Measurements from ENCODE around the gene MAPKAPK2. TPM values are rescaled to one million over a fixed set of nuclear protein-coding genes. Genes with fewer than 3 reads are reported as not detected.

MAPKAPK2 gene
- polyA plus RNA-seq, 3 donors = 1.6 to 56.9 (median 2.2) TPM

GRCh38 chr1:206723805-206724472, 39.2 kb downstream of the MAPKAPK2 start:
- Mint-ChIP-seq H3K27ac (peak overlapping the region in 3 of 7 donors; percentile 9 to 76 (median 32)), H3K27me3 (ENCODE audit: low read depth in 3 of 3) (peaks cover 0 to 5% (median 3%) of the 10 kb centered on the region in 3 donors), H3K36me3 (peaks cover 10 to 13% of the 10 kb centered on the region in 2 donors), H3K4me1 (peaks cover 78% of the 10 kb centered on the region), H3K4me3 (no peak overlapping the region), H3K9me3 (no peaks in the 10 kb centered on the region)
- Histone ChIP-seq H4K20me1 (ENCODE audit: insufficient read depth, low read length) (peaks cover 100% of the 10 kb centered on the region), H3K4me2 (replicated peaks; ENCODE audit: extremely low read depth, low read length, poor library complexity, severe bottlenecking) (no peak overlapping the region), H3K79me2 (ENCODE audit: insufficient read depth, low read length) (peaks cover 100% of the 10 kb centered on the region), H3K9ac (ENCODE audit: insufficient read depth, low read length, poor library complexity, severe bottlenecking) (no peak overlapping the region), H3K9me3 (replicated peaks in 1 of 2; ENCODE audit: control insufficient read depth in 1 of 2, insufficient read depth in 1 of 2, low read length in 2 of 2) (no peaks in the 10 kb centered on the region), H2AFZ (ENCODE audit: insufficient read depth, low read depth, low read length, poor library complexity, severe bottlenecking) (no peak overlapping the region), H3K4me1 (ENCODE audit: control insufficient read depth in 1 of 2, insufficient read depth in 2 of 2, low read length in 2 of 2) (peaks cover 32 to 54% of the 10 kb centered on the region in 2 donors), H3K27ac (ENCODE audit: low read depth in 1 of 2, low read length in 2 of 2) (no peak overlapping the region), H3K27me3 (ENCODE audit: control insufficient read depth in 2 of 2, insufficient read depth in 2 of 2, low read length in 2 of 2) (no peaks in the 10 kb centered on the region), H3K36me3 (replicated peaks in 1 of 2; ENCODE audit: control insufficient read depth in 1 of 2, insufficient read depth in 2 of 2, low read length in 2 of 2) (peaks cover 4% of the 10 kb centered on the region in 2 donors), H3K4me3 (replicated peaks in 1 of 3; ENCODE audit: low read depth in 2 of 3, low read length in 3 of 3) (no peak overlapping the region)
- peak in 2 of 3 donors; percentile 25 to 72 for DNase-seq
- TF ChIP-seq, protein P1, sequence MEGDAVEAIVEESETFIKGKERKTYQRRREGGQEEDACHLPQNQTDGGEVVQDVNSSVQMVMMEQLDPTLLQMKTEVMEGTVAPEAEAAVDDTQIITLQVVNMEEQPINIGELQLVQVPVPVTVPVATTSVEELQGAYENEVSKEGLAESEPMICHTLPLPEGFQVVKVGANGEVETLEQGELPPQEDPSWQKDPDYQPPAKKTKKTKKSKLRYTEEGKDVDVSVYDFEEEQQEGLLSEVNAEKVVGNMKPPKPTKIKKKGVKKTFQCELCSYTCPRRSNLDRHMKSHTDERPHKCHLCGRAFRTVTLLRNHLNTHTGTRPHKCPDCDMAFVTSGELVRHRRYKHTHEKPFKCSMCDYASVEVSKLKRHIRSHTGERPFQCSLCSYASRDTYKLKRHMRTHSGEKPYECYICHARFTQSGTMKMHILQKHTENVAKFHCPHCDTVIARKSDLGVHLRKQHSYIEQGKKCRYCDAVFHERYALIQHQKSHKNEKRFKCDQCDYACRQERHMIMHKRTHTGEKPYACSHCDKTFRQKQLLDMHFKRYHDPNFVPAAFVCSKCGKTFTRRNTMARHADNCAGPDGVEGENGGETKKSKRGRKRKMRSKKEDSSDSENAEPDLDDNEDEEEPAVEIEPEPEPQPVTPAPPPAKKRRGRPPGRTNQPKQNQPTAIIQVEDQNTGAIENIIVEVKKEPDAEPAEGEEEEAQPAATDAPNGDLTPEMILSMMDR (IDR thresholded peaks at IDR 0.05) = no peak
- WGBS (ENCODE audit: insufficient coverage) = 44% methylated on average over 7 of the region's 12 CpGs
- intact Hi-C loops (cut with micrococcal nuclease) = no loop called here

DNA sequence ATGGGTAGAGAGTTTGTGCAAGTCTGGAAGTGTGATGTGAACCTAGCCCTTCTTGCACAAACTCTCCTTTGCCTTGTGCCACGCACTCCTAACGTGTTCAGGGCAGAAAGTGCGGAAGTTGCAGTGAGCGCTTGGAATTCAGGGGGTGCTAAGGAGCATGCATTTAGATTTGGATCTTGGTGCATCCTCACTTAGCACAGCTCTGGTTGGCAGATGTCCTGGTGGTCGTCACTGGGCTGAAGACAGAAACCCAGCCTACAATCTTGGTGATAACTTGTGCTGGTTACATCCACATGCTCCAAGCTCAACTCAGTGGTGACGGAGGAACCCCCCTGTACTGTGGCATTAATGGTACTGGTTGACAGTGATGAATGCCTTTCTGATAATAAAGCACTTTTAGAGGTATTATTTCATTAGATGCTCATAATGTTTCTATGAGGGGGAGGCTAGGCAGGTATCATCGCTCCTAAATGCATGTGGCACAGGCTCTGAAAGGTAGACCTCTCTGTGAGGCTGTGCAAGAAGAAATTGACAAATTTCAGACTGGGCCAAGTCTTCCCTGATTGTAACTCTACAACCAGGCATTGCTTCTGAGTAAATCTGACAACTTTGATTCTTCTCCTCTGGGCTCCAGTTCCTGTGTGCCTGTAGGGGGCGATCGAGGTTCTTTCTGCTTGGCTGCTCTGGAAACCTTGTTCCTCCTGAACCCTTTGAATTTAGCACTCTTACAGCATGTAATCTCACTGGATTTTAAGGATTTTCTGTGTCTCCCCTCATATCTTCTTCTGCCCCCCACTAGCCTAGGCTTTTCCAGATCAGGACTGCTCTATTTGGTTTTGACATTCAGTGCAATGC, 40.6 kb downstream of the MAPKAPK2 start:
- Histone ChIP-seq H2AFZ (ENCODE audit: insufficient read depth, low read depth, low read length, poor library complexity, severe bottlenecking) (no peak overlapping the region), H3K4me3 (replicated peaks in 1 of 3; ENCODE audit: low read depth in 2 of 3, low read length in 3 of 3) (no peak overlapping the region), H3K9ac (ENCODE audit: insufficient read depth, low read length, poor library complexity, severe bottlenecking) (no peak overlapping the region), H3K79me2 (ENCODE audit: insufficient read depth, low read length) (peaks cover 95% of the 10 kb centered on the region), H3K36me3 (replicated peaks in 1 of 2; ENCODE audit: control insufficient read depth in 1 of 2, insufficient read depth in 2 of 2, low read length in 2 of 2) (peaks cover 18% of the 10 kb centered on the region in 2 donors), H3K4me1 (ENCODE audit: control insufficient read depth in 1 of 2, insufficient read depth in 2 of 2, low read length in 2 of 2) (peaks cover 32 to 54% of the 10 kb centered on the region in 2 donors), H4K20me1 (ENCODE audit: insufficient read depth, low read length) (peaks cover 100% of the 10 kb centered on the region), H3K4me2 (replicated peaks; ENCODE audit: extremely low read depth, low read length, poor library complexity, severe bottlenecking) (no peak overlapping the region), H3K27ac (ENCODE audit: low read depth in 1 of 2, low read length in 2 of 2) (no peak overlapping the region), H3K9me3 (replicated peaks in 1 of 2; ENCODE audit: control insufficient read depth in 1 of 2, insufficient read depth in 1 of 2, low read length in 2 of 2) (no peaks in the 10 kb centered on the region), H3K27me3 (ENCODE audit: control insufficient read depth in 2 of 2, insufficient read depth in 2 of 2, low read length in 2 of 2) (no peaks in the 10 kb centered on the region)
- Mint-ChIP-seq H3K9me3 (no peaks in the 10 kb centered on the region), H3K4me3 (no peak overlapping the region), H3K4me1 (peaks cover 74% of the 10 kb centered on the region), H3K27ac (peak overlapping the region in 4 of 7 donors; percentile 12 to 67 (median 49)), H3K36me3 (peaks cover 22 to 24% of the 10 kb centered on the region in 2 donors), H3K27me3 (ENCODE audit: low read depth in 3 of 3) (peaks cover 0 to 5% (median 4%) of the 10 kb centered on the region in 3 donors)
- 90% methylated on average over 2 of the region's 9 CpGs for WGBS (ENCODE audit: insufficient coverage)
- peak; percentile 44 to 58 (median 50) for DNase-seq
- TF ChIP-seq, protein P1 (IDR thresholded peaks at IDR 0.05) = no peak
- intact Hi-C loops (cut with micrococcal nuclease) = loop anchor here in 1 of 2 donors (5.0 kb wide), 1 partner anchor 187 kb away; no protein-coding TSS in a partner anchor

Data from CD14-positive monocyte (primary cell).